GM21825 (cell line): ENCODE data around the gene BNIP2.
"Not testable (repeated sequence)": the region's sequence is repeated elsewhere in the genome, so short reads cannot be mapped to it uniquely, and the experiment has no call there.

Source experiments
- ATAC-seq: cut with Tn5 transposase; IDR thresholded peaks from one replicate; pipeline ENCODE4 v1.9.1; 2021; ENCODE audit warnings: mild to moderate bottlenecking, moderate library complexity; ENCODE audit not compliant: unreplicated experiment

The BNIP2 gene, protein sequence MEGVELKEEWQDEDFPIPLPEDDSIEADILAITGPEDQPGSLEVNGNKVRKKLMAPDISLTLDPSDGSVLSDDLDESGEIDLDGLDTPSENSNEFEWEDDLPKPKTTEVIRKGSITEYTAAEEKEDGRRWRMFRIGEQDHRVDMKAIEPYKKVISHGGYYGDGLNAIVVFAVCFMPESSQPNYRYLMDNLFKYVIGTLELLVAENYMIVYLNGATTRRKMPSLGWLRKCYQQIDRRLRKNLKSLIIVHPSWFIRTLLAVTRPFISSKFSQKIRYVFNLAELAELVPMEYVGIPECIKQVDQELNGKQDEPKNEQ

DNA sequence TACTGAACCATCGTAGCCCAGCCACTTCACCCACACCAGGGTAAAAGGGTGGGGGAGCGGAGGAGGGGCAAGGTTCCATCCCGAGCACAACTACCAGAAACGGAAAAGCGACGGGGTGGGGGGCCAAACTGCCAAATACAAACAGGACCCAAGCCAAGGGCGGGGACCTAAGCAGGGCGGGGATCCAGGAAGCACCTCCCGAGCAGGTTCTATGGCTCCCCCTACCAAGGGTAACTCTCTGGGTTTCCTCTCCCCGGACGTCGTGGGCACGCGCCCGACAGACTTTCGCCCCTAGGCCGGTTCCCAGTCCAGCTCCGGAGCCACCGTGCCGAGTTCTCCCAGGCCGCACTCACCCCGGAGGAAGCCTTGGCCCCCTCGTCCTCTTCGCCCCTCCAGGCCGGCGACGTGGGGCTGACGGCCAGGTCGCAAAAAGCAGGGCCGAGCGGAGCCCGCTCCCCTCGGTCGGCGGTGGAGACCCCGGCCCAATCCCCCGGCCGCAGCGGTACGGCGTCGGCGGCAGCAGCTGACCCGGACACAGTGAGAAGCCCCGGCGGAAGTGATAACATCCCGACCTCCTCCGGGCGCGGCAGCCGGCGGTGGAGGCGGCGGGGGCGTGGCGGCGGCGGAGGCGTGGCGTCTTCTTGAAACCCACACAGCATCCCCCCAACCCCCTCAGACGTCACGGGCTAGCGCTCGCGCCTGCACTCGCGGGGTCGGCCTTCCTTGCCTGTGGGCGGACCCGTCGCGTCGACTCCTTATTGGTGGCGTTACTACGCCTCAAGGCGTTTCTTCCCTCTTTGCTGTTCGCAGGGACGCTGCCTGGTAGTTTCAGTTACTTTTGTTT, at the start of gene BNIP2:
Gene BNIP2 (minus strand): TSS at position 539 of the 844 bp plus-strand sequence. CDS start 6,863 bp downstream, outside the sequence.
- peak; percentile 80 for ATAC-seq

DNA sequence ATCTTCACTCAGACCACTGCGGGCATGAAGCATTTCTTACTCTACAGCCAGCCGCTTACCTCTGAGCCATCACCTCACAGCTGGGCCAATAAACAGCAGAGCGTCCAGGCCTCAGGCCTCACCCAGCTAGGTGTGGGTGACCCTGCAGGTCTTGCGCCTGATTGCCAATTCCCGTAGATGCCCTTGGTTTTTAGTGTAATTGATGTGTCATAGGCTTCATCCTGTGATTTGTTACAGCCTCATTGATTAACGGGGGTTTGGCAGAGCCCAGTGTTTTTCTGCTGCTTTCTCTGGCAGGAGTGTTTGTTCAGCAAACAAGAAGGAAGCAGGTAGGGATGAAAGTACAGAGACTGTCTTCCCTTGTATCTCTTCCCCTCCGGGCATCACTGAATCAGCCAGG, 49.6 kb upstream of the BNIP2 start:
- no peak for ATAC-seq

DNA sequence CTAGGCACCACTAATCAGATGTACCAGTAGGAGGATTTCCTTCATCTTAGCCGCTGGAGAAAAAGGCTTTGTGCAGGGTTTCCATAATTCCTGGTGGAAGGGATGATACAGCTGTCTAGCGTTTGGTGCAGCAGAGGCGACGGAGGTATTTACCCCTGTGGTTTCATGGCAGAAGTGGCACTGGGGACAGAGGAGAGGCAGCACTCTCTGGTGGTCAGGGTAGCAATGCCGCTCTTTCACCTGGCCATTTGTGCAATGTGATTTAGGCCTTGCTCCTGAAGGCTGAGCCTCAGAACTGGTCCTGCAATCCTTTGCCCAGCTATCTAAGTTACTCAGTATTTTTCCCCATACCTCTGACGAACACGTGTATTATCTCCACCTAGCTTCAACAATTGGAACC, 47.1 kb upstream of the BNIP2 start:
- ATAC-seq, result no peak

DNA sequence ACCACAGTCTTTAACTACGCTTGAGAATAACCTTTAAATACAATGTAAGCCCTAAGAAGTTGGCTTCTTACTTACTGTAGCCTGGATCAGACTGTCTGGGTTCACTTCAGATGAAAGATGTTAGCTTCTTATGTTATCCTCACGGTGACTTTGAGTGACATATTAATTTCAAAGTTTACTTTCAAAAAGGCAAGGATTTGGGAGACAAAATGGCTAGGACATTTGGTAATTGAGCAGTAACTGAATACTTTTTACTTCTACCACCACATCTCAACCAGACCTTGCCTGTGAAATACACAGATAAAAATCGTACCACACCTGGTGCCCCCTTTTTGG, 36.0 kb upstream of the BNIP2 start:
- no peak for ATAC-seq

DNA sequence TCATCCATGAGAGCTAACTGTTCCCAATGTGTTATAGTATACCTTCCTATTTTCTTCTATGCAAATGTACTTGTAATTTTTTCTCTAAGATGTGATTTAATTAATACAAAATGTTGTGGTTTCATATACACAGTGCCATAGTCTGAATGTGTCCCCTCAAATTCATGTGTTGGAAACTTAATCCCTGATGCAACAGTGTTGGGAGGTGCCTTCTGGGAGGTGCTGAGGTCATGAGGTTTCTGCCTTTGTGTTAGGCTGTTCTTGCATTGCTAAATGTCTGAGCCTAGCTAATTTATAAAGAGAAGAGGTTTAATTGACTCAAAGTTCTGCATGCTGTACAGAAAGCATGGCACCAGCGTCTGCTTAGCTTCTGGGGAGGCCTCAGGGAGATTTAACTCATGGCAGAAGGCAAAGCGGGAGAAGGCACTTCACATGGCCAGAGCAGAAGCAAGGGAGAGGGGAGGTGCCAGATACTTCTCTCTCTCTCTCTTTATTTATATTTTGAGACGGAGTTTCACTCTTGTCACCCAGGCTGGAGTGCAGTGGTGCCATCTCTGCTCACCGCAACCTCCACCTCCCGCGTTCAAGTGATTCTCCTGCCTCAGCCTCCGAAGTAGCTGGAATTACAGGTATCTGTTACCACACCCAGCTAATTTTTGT, 34.7 kb upstream of the BNIP2 start:
- no peak for ATAC-seq

DNA sequence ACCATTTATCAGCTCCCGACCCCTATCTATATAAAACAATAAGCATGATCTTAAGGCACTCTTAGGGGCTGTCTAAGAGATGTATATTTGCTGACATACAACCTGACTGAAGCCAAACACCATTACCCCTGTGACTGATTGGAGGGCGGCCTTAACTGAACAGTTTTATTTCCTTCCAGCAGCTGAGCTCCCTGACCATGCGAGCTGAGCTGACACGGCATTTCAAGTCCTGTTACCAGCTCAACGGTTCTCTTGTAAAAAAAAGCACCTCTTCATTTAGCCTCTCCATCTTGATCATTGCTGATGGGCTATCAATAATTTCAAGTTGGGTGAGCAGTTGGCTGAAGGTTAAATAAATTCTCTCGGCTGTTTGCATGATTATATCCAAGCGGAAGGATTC, 33.4 kb upstream of the BNIP2 start:
- ATAC-seq, result no peak

DNA sequence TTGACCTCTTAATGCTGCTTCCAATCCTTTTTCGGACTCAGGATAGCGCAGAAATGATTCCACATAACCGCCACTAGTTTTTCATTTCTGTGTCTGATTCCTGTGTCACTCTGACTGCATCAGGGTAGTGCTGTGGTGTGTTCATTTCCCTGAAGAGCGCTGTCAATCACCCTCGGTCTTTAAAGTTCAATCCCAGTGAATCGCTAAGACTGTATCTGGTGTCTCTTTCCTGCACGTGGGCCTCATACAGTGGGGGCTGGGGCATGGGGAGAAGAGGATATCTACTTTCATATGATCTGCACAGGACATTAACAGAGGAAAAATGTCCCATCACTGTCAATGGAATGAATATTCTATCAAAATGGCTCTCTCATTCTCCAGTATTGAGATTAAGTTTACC, 32.9 kb upstream of the BNIP2 start:
- ATAC-seq, result no peak

DNA sequence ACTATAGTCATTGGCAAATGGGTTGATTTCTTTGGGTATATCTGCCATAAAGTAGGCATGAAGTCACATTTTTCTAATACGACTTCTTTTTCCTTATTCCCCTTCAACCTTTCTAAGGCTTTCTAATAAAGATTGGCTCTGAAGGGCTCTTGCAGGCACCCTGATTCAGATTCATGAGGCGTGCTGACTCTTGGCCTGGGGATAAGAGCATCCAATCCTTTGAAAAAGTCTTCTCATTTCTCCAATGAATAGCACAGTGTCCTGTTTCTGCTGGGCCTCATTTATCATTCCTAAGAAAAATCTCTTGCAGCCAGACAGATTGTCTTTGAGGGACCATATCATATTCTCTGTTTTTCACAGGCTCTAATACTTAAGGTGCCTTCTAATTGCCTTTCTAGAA, 32.3 kb upstream of the BNIP2 start:
- no peak for ATAC-seq

DNA sequence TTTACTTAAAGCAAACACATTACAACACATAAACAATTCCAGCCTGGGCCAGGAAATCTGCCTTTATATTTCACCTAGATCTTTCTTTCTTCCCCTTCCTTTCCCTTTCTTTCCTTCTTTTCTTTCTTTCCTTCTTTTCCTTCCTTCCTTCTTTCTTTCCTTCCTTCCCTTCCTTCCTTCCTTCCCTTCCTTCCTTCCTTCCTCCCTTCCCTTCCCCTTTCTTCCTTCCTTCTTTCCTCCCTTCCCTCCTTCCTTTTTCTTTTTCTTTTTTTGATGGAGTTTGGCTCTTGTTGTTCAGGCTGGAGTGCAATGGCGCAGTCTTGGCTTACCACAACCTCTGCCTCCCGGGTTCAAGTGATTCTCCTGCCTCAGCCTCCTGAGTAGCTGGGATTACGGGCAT, 24.1 kb upstream of the BNIP2 start:
- no peak for ATAC-seq

DNA sequence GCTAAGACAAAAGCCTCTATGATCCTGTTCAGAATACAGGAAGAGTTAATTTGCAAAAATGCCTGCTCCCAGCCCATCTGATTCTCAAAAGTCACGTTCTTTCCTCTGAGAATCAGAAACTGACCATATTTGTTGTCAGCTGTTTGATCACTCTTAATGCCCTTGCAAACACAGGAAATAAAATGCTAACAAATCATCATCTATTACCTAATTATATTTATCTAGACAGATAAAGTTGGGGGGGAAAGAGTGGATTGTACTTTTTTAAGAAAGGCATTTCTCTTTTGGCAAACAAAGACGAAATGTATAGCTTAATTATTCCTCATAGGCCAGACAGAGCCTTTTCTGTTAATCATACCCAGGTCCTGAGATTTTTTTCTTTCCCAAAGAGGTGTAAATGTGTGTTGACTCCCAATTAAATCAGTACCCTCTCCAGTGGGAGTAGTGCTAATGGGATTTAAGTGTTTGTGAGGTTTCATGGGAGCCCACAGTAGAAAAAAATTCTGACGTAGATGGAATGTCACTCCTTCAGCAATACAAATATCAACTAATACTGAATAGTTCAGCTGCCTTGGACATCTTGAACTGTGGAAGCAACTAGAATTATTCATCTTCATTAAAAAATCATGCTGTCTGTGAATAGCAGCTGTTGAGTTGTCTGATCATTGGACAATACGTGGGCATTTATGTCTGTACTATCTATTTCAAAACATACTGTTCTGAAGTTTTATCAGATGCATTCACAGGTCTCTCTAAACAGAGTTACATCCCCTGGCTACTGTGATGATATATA, 22.5 kb upstream of the BNIP2 start:
- ATAC-seq, result no peak

DNA sequence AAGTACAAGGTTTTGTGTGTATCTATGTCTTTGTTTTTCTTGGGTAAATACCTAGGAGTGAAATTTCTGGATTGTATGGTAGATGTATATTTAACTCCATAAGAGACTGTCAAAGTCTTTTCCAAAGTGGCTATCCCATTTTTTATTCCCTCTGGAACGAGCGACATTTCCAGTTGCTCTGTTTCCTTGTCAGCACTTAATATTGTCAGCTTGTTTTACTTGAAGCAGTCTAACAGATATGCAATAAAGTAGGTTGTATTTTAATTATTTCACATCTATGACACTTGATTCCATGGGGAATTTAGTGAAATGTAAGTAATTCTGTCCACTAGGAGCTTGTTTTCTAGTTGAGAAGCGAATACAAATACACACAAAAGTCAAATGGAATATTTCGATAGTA, 18.5 kb upstream of the BNIP2 start:
- no peak for ATAC-seq

DNA sequence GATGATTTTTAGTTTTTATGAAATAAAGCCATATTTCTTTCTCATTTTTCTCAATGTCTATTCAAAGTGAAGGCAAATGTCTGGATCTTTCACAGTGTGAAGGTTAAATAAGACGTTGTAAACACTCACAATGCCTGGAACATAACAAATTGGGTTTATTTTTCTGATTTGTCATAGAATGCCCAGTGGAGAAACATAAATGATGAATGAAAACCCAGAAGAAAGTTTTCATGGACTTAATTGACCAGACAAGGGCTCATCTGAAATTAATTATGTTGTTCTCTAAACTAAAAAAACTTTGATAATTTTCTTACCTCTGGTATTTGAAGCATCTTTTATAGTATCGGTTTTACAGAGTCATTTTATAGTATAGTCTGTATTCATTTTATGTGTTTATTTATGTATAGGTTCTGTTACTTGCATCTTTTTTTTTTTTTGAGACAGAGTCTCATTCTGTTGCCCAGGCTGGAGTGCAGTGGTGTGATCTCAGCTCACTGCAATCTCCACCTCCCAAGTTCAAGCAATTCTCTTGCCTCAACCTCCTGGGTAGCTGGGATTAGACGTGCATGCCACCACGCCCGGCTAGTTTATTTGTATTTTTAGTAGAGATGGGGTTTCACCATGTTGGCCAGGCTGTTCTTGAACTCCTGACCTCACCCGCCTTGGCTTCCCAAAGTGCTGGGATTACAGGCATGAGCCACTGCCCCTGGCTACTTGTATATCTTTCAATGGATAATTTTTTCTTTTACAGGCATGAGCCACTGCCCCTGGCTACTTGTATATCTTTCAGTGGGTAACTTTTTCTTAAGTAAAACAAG, 15.1 kb upstream of the BNIP2 start:
- no peak for ATAC-seq

DNA sequence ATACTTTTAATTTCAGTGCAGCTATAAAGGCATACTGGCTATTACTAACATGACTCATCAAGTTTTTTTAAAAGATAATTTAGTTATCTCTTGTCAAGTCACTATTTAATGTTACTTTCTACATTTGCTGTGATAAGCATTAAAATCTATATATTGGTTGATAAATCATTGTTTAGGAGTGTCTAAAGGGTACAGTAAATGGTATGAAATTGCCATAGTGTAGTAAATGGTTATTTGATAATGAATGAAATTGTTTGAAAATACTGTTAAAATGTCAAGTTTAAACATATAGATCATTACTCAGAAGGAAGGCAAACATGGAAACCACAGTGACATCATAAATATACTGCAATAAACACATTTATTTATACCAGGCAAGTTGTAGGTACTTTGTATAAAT, 13.2 kb upstream of the BNIP2 start:
- no peak for ATAC-seq

DNA sequence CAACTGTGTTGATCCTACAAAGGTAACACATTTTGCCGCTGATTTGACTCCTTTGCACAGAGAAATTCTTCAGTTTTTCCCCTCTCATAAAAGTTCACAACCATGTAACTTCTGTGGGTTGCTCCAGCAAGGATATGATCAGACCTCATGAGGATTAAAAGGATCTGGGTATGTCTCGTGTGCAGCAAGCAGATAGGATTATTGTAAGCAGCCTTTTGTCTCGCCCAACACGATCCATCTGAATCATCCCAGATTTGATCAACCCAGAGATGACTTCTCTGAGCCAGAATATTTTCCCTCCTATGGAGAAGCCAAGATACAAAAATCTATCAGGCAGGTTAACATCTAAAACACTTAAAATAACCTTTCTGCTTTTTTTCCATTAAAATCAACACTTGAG, 12.8 kb upstream of the BNIP2 start:
- no peak for ATAC-seq

DNA sequence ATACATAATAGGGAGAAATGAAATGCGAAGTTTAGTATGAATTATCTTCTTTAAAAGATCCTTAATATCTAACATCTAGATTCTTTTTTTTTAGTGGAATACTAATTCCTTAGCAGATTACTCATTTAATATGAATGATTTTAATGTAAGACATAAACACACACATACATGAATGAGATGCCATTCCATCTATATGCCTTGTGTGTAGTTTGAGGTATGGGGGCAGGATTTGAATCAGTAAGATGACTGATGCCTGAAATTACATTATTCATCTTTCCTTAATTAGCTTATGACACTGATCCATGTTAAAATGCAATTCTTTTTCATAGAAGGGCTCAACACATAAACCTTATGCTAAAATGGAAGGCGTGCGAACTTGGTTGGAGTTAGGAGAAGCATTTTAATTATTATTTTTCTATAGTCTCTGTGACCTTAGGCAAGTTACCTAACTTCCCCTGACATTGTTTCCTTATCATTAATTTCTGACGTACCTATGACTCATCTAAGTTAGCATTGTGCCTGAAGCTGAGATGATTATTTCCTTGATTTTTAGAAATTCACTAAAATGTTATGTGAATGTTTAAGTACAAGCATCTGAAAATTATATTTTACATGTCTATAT, 10.8 kb upstream of the BNIP2 start:
- no peak for ATAC-seq

DNA sequence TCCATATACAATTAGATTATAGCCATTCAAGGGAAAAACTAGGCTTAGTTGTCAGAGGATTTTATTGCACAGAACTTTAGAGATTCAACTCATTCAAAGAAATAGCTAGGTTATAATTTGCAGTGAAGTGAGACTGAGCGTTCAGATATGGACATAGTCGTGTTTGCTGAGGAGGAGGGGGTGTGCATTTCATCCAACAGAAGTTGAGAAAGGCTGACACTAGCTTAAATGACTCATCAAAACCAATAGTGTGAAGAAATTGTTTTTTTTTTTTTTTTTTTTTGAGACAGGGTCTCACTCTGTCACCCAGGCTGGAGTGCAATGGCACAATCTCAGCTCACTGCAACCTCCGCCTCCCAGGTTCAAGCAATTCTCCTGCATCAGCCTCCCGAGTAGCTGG, 8.9 kb upstream of the BNIP2 start:
- not testable (repeated sequence) for ATAC-seq

DNA sequence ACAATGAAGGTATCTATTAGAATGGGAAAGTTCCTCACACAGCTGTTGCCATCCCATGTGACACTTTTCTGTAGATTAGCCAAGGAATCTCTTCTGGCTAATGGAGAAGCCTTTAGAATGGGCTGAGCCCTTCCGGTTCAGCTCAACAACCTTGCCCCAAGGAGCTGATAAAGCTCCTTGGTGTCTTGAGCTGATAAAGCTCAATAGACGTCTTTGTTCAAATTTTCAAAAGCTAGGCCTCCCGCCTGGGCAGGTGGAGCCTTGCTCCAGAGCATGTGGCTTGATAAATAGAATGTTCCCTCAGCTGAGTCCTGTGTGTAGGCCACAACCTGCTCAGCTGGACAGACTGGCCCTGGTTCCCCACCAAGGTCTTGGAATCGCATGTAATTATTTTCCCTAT, 7.2 kb upstream of the BNIP2 start:
- ATAC-seq, result no peak

DNA sequence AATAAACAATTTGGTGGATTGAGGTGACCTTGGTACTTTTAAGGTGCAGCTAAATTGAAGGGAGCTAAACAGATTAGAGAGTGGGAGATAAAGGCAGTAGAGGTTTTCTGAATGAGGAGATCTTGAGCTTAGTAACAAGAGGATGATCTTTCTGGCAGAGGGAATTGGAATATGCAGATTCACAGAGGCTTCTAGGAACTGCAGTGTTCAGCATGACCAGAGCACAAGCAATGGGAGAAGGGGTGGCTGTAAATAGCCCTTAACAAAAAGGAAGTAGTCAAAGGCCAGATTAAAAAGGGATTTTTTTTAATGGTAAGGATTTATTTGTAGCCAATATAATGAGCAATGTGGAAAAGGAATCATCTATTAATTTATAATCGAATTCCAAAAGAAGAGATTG, 5.7 kb upstream of the BNIP2 start:
- no peak for ATAC-seq

DNA sequence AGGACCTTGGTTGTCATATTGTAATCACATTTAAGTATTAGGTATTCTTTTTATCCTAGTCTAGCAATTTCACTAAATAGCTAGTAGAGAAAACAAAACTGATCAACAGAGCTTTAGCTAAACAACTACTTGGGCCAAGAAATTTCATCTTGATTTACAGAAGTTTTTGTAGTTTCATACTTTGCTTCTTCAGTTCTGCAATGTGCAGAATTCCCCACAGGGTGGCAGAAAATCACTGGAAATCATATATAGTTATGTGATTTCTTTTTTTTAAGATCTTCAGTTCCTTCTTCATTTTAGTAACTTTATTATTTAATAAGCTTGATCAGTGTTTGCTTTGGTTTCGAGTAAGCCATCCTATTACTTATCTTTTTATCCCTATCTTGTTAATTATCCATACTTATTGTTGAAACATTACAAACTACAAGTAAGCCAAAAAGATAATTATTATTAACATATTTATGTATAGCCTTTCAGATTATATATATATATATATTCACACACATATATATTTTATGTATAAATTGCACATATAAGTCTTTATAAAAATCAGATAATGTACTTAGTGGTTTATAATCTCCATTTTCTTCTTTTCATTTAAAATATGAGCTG, 2.2 kb upstream of the BNIP2 start:
- ATAC-seq, result no peak
